ENCODE results near the gene ADAM22. TPM values are rescaled to one million over a fixed set of nuclear protein-coding genes. Genes with fewer than 3 reads are reported as not detected.

ADAM22 gene
- total and polyA plus RNA-seq, 10 of the 15 experiments (the other 5 are each of a cell fraction or from before 2014, with no cell fraction given), result 1.4 to 24.5 (median 7.6) TPM

GRCh38 chr7:87926581-87927461, 7.2 kb upstream of the ADAM22 start (continued):
- TF ChIP-seq SIX5 (IDR thresholded peaks at IDR 0.05; ENCODE audit: low read depth, low read length, severe bottlenecking) (no peak), MEF2A (IDR thresholded peaks at IDR 0.05; ENCODE audit: insufficient read depth, low read depth, low read length) (peak; percentile 74; the same call in 1 of the 2 replicates), ZNF274 (IDR thresholded peaks at IDR 0.05; ENCODE audit: insufficient read depth, insufficient read length) (no peak), POLR2A (IDR thresholded peaks at IDR 0.05; ENCODE audit: low read depth, low read length) (peak; percentile 69), IKZF1 (conservative IDR thresholded peaks at IDR 0.05) (peak; percentile 97), JUND (IDR thresholded peaks at IDR 0.05; ENCODE audit: low read depth, low read length) (peak; percentile 77; the same call in 1 of the 2 replicates), HDGF (IDR thresholded peaks at IDR 0.05) (peak; percentile 82), NKRF (conservative IDR thresholded peaks at IDR 0.05) (no peak)

DNA sequence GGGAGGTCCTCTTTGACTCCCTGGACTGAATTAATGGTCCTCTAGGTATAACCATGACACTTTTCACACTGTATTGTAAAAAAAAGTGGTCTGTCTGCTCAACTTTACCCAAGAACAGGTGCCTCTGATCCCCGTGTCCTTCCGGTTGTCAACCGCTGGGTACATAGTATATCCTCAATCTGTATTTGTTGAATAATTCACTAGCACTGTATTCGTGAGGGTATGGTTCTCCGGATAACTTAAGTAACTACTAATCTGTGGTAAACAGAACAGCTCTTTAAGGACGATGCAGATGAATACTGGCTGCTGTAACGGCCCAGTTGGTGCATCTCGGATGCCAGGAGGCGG, 472 bp upstream of the ADAM22 start:
- Histone ChIP-seq H3K4me3 (peak overlapping the region; percentile 71; the same call in 1 of the 2 replicates), H3K4me2 (ENCODE audit: control insufficient read depth, insufficient read depth) (peak overlapping the region; percentile 84), H3K27me3 (replicated peaks in 1 of 2; ENCODE audit: control insufficient read depth in 2 of 2, insufficient read depth in 2 of 2, low read length in 1 of 2) (no peaks in the 10 kb centered on the region), H3K36me3 (ENCODE audit: control insufficient read depth in 2 of 2, insufficient read depth in 2 of 2, low read length in 1 of 2) (no peaks in the 10 kb centered on the region), H4K20me1 (ENCODE audit: control insufficient read depth, insufficient read depth) (no peaks in the 10 kb centered on the region), H2AFZ (ENCODE audit: control insufficient read depth, low read depth, low read length) (peak overlapping the region; percentile 98), H3K4me1 (ENCODE audit: control insufficient read depth, insufficient read depth, low read length) (no peaks in the 10 kb centered on the region; the same call in 1 of the 2 replicates), H3K9me3 (replicated peaks; ENCODE audit: control insufficient read depth, insufficient read depth, low read length) (no peaks in the 10 kb centered on the region), H3K27ac (ENCODE audit: control insufficient read depth, insufficient read depth) (peak overlapping the region; percentile 60), H3K9ac (ENCODE audit: control insufficient read depth, insufficient read depth, low read length) (peak overlapping the region; percentile 8; the same call in 1 of the 2 replicates), H3K79me2 (ENCODE audit: control insufficient read depth, insufficient read depth, low read length) (peaks cover 20% of the 10 kb centered on the region)
- ChIA-PET CTCF (interaction anchor here (0.6 to 2.4 kb wide), 9 partner anchors 9 to 236 kb away, joined by 3 to 15 read pairs (median 6); no protein-coding TSS in a partner anchor), POLR2A (interaction anchor here (0.7 to 4.0 kb wide), 12 partner anchors 8 to 236 kb away, joined by 3 to 20 read pairs (median 6); partner anchors contain the start of genes DBF4 and SLC25A40), RAD21 (ENCODE audit: unreplicated experiment) (interaction anchor here (0.6 to 5.2 kb wide), 29 partner anchors 8 to 287 kb away, joined by 3 to 49 read pairs (median 4); partner anchors contain the start of genes DBF4 and SLC25A40), SMC1A (ENCODE audit: uncharacterized antibody, unreplicated experiment) (interaction anchor here (0.6 to 3.9 kb wide), 17 partner anchors 7 to 272 kb away, joined by 3 to 29 read pairs (median 4); no protein-coding TSS in a partner anchor)
- in situ Hi-C loops (cut with MboI) (no loop called here), intact Hi-C loops (cut with micrococcal nuclease; ENCODE audit: unreplicated experiment) (no loop called here)
- ATAC-seq (no peak; the same call in 2 of the 3 replicates), DNase-seq (ENCODE audit: low read depth, low spot score) (no peak), FAIRE-seq (no peak)
- 2% methylated on average over 9 of the region's 9 CpGs for WGBS (ENCODE audit: insufficient coverage, insufficient replicate concordance, low lambda C conversion rate, missing lambda C conversion rate)
- BruUV-seq (replicated peaks), result TSS peak; percentile 91
- TF ChIP-seq CUX1 (IDR thresholded peaks at IDR 0.05; ENCODE audit: insufficient replicate concordance, low read depth, low read length), result no peak
- no peak for TF ChIP-seq SPI1 (IDR thresholded peaks at IDR 0.05; ENCODE audit: borderline replicate concordance, insufficient read depth, low read depth, low read length)
- no peak; the same call in 1 of the 2 replicates for TF ChIP-seq NFIC (IDR thresholded peaks at IDR 0.05; ENCODE audit: low read depth, low read length)

All from GM12878 (cell line).